PC-3 (cell line): ENCODE measurements around the gene CUEDC2.

Experiments
- CTCF ChIP-seq: fragments of 300-600 bp; sonication (generic); conservative IDR thresholded peaks from 2 replicates; pipeline ENCODE4 v1.5.1; 2017; ENCODE audit warnings: antibody characterized with exemption, low read depth, mild to moderate bottlenecking, low read length
- EZH2 ChIP-seq: fragments of 300-600 bp; sonication (generic); IDR thresholded peaks from one replicate; pipeline ENCODE4 v1.6.1; 2017; ENCODE audit warnings: antibody characterized with exemption, mild to moderate bottlenecking, low read length; ENCODE audit not compliant: unreplicated experiment
- EZH2phosphoT487 ChIP-seq: fragments of 300-600 bp; sonication (generic); IDR thresholded peaks from 2 replicates; pipeline ENCODE4 v1.6.1; 2018; ENCODE audit warnings: mild to moderate bottlenecking, antibody characterized with exemption, low read length, borderline replicate concordance

- TF ChIP-seq CTCF (no peak), EZH2phosphoT487 (no peak), EZH2 (no peak)
Observed at GRCh38 chr10:102479651-102480050, 47.3 kb upstream of the CUEDC2 start.
